ENCODE measurements around the gene CACFD1.

GRCh38 chr9:133463864-133464615 lies 4.3 kb downstream of the CACFD1 start:
- TF ChIP-seq, protein P1, sequence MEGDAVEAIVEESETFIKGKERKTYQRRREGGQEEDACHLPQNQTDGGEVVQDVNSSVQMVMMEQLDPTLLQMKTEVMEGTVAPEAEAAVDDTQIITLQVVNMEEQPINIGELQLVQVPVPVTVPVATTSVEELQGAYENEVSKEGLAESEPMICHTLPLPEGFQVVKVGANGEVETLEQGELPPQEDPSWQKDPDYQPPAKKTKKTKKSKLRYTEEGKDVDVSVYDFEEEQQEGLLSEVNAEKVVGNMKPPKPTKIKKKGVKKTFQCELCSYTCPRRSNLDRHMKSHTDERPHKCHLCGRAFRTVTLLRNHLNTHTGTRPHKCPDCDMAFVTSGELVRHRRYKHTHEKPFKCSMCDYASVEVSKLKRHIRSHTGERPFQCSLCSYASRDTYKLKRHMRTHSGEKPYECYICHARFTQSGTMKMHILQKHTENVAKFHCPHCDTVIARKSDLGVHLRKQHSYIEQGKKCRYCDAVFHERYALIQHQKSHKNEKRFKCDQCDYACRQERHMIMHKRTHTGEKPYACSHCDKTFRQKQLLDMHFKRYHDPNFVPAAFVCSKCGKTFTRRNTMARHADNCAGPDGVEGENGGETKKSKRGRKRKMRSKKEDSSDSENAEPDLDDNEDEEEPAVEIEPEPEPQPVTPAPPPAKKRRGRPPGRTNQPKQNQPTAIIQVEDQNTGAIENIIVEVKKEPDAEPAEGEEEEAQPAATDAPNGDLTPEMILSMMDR (IDR thresholded peaks at IDR 0.05) = no peak
- no peak for TF ChIP-seq POLR2A (IDR thresholded peaks at IDR 0.05)

Data from adrenal gland (tissue), 5 donors.